ENCODE data around the gene BCAS1.

Gene BCAS1

DNA sequence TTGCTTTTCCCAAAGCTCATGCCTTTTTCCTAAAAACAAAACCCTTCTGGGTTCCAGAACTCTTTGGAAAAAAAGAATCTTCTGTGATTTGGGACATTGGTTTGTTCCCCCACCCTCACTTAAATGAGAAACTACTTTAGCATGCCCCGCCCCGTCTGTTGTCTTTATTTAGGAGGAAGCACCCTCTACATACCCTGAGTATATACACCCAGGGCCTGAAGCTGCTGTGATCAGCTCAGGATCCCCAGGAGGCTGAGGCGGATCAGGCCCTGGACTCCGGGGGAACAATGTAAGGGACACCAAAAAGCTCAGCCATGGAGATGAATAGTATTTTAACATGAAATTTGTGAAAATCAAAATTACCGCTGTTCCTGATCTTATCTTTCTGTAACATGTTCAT, 1.4 kb downstream of the BCAS1 start:
- TF ChIP-seq, protein P1, sequence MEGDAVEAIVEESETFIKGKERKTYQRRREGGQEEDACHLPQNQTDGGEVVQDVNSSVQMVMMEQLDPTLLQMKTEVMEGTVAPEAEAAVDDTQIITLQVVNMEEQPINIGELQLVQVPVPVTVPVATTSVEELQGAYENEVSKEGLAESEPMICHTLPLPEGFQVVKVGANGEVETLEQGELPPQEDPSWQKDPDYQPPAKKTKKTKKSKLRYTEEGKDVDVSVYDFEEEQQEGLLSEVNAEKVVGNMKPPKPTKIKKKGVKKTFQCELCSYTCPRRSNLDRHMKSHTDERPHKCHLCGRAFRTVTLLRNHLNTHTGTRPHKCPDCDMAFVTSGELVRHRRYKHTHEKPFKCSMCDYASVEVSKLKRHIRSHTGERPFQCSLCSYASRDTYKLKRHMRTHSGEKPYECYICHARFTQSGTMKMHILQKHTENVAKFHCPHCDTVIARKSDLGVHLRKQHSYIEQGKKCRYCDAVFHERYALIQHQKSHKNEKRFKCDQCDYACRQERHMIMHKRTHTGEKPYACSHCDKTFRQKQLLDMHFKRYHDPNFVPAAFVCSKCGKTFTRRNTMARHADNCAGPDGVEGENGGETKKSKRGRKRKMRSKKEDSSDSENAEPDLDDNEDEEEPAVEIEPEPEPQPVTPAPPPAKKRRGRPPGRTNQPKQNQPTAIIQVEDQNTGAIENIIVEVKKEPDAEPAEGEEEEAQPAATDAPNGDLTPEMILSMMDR (conservative IDR thresholded peaks at IDR 0.05; ENCODE audit: low read depth, low read length): no peak
- no peak overlapping the region for H3K4me3 ChIP-seq (ENCODE audit: low read depth, low read length)
- DNase-seq (ENCODE audit: low read depth): no peak

DNA sequence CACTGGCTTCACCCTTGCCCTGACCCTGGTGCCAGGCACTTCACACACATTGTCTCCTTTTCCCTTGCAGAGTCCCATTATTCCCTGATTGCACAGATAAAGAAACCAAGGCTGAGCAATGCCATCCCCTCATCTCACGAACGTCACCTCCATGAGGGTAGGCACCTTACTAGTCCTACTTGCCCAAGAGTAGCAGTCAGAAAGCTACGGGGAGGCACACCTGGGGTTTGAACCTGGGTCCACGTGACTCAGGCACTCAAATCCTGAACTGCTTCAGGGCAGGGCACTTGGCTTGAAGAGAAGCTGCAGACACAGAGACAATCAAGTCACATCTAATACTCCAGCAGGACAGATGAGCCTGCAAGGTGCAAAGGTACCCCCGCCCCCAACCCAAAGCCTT, 1.9 kb downstream of the BCAS1 start:
- TF ChIP-seq, protein P1 (conservative IDR thresholded peaks at IDR 0.05; ENCODE audit: low read depth, low read length): no peak
- no peak for DNase-seq (ENCODE audit: low read depth)
- no peak overlapping the region for H3K4me3 ChIP-seq (ENCODE audit: low read depth, low read length)

DNA sequence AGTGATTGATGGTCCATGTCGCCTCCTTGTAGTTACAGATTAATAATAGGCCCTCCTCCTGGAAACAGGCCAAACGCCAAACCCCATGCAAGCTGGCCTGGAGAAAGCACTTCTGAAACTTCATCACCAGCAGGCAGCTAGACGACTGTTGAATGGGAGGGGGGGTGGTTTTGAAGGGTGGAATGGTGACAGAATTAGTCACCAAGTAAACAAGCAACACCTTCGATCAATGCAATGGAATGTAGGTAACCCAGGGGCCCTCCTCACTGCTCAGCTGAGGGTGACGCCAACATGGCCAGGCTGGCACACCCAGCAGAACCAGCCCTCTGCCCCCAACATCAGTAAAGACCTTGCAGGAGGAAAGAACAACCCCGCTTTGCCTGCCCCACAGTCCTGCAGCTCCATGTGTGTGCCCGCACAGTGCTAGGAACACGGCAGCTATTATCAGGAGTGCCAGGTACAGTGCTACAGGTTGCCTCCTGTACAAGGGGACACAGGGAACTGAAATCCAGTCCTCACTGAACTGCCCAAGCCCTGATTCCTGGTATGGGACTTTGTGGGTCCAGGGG, 2.7 kb downstream of the BCAS1 start:
- TF ChIP-seq, protein P1 (conservative IDR thresholded peaks at IDR 0.05; ENCODE audit: low read depth, low read length): no peak
- no peak overlapping the region for H3K4me3 ChIP-seq (ENCODE audit: low read depth, low read length)
- peak; percentile 13 for DNase-seq (ENCODE audit: low read depth)

- TF ChIP-seq, protein P1 (conservative IDR thresholded peaks at IDR 0.05; ENCODE audit: low read depth, low read length): no peak
- no peak overlapping the region for H3K4me3 ChIP-seq (ENCODE audit: low read depth, low read length)
- DNase-seq (ENCODE audit: low read depth): no peak
Measured at GRCh38 chr20:54065601-54066038, 4.8 kb downstream of the BCAS1 start.

DNA sequence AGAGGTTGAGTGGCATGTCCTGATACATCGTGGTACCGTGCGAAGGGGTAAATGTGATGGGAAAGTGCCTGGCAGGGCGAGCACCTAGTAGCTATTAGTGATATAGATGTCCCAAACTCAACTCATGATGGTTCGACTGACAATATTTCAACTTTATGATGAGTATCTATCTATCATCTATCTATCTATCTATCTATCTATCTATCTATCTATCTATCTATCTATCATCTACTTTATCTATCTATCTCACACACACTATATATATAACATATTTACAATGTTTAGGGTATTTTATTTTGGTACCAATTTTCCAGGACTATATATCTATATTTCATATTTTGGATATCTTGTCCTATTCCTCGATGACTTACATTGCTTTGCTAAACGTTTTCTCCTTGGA, 5.5 kb downstream of the BCAS1 start:
- TF ChIP-seq, protein P1 (conservative IDR thresholded peaks at IDR 0.05; ENCODE audit: low read depth, low read length): no peak
- H3K4me3 ChIP-seq (ENCODE audit: low read depth, low read length): no peak overlapping the region
- no peak for DNase-seq (ENCODE audit: low read depth)

- DNase-seq (ENCODE audit: low read depth): no peak
- H3K4me3 ChIP-seq (ENCODE audit: low read depth, low read length): no peak overlapping the region
- TF ChIP-seq, protein P1 (conservative IDR thresholded peaks at IDR 0.05; ENCODE audit: low read depth, low read length): no peak
Measured at GRCh38 chr20:54063992-54064676, 6.3 kb downstream of the BCAS1 start.

DNA sequence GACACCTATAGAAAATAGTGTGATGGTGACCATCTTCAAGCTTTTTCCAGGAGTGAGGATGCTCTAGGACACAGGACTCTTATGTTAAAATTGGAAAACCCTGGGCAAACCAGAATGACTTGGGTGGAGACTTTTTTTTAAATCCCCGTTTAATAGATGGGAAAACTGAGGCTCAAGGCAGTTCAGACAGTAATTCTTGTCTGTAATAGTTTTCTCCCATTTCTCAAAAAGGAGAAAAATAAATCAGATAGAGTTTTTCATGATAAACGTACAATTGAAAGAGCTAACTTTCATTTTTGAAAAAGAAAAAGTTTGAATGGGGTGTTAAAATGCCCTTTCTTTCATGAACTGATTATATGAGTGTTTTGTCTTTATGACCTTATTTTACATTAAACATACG, 6.8 kb downstream of the BCAS1 start:
- TF ChIP-seq, protein P1 (conservative IDR thresholded peaks at IDR 0.05; ENCODE audit: low read depth, low read length): no peak
- H3K4me3 ChIP-seq (ENCODE audit: low read depth, low read length): no peak overlapping the region
- DNase-seq (ENCODE audit: low read depth): no peak
